Measurements from ENCODE around the gene EEF1AKMT1. TPM values are rescaled to one million over a fixed set of nuclear protein-coding genes. Genes with fewer than 3 reads are reported as not detected.

Gene EEF1AKMT1
- total and polyA plus RNA-seq, 2 donors (not counting 1 experiment from before 2014, with no cell fraction given), result 2.9 to 4.9 TPM

DNA sequence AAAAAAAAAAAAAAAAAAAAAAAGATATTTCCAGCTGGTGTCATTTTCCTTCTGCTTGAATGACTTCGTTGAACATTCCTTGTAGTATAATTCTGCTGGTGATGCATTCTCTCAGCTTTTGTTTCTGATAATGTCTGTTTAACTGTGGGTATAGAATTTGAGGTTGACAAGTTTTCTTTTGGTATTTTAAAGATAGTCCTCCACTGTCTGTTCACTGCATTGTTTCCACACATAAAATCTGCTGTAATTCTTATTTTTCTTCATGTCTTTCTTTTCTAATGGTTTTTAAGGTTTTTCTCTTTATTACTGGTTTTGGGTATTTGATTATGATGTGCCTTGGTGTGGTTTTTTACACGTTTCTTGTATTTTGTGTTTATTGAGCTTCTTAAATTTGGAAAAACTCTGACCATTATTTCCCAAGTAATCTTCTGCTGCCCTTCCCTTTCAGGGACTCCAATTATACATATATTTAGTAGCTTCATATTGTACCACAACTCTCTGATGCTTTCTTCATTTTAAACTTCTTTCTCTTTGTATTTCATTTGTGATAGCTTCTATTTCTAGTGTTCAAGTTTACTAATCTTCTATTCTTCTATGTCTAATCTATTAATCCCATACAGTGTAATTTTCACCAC lies 6.3 kb downstream of the EEF1AKMT1 start:
- H3K9me3 ChIP-seq (ENCODE audit: control extremely low read depth in 1 of 3, control insufficient read depth in 2 of 3, insufficient read depth in 1 of 3, low read length in 2 of 3), result peaks cover 6 to 12% (median 7%) of the 10 kb centered on the region in 3 donors
- H3K9ac ChIP-seq (ENCODE audit: low read length), result no peak overlapping the region
- Mint-ChIP-seq H3K4me3 (no peak overlapping the region), H3K9me3 (ENCODE audit: insufficient read depth) (peaks cover 8% of the 10 kb centered on the region), H3K27ac (no peak overlapping the region), H3K27me3 (no peaks in the 10 kb centered on the region), H3K4me1 (peaks cover 5% of the 10 kb centered on the region)
- no peak overlapping the region for H3K27ac ChIP-seq (ENCODE audit: low read length in 2 of 2)
- intact Hi-C loops (cut with micrococcal nuclease), result no loop called here
- H3K27me3 ChIP-seq (replicated peaks in 1 of 4; ENCODE audit: control extremely low read depth in 1 of 4, control insufficient read depth in 3 of 4, insufficient read depth in 4 of 4, low read length in 3 of 4), result no peaks in the 10 kb centered on the region
- H2AFZ ChIP-seq (ENCODE audit: insufficient read depth, low read depth, low read length, poor library complexity, severe bottlenecking), result no peak overlapping the region
- DNase-seq, result no peak
- ATAC-seq (ENCODE audit: low read depth), result no peak
- no peaks in the 10 kb centered on the region for H4K20me1 ChIP-seq (ENCODE audit: control insufficient read depth, insufficient read depth, low read length, poor library complexity, severe bottlenecking)
- ChIA-PET POLR2A (no interaction called here), CTCF (no interaction called here)
- peaks cover 0 to 1% of the 10 kb centered on the region in 2 experiments for H3K36me3 ChIP-seq (replicated peaks in 1 of 2; ENCODE audit: control extremely low read depth in 1 of 2, control insufficient read depth in 1 of 2, extremely low read depth in 1 of 2, insufficient read depth in 2 of 2, low read length in 1 of 2)
- H3K79me2 ChIP-seq (ENCODE audit: control insufficient read depth, insufficient read depth, low read length), result peaks cover 18% of the 10 kb centered on the region
- no CpG with 5 or more reads among the region's 2 CpGs for WGBS (ENCODE audit: insufficient coverage)
- TF ChIP-seq, protein P1, sequence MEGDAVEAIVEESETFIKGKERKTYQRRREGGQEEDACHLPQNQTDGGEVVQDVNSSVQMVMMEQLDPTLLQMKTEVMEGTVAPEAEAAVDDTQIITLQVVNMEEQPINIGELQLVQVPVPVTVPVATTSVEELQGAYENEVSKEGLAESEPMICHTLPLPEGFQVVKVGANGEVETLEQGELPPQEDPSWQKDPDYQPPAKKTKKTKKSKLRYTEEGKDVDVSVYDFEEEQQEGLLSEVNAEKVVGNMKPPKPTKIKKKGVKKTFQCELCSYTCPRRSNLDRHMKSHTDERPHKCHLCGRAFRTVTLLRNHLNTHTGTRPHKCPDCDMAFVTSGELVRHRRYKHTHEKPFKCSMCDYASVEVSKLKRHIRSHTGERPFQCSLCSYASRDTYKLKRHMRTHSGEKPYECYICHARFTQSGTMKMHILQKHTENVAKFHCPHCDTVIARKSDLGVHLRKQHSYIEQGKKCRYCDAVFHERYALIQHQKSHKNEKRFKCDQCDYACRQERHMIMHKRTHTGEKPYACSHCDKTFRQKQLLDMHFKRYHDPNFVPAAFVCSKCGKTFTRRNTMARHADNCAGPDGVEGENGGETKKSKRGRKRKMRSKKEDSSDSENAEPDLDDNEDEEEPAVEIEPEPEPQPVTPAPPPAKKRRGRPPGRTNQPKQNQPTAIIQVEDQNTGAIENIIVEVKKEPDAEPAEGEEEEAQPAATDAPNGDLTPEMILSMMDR (IDR thresholded peaks at IDR 0.05), result no peak
- no peak for TF ChIP-seq EZH2 (IDR thresholded peaks at IDR 0.05; ENCODE audit: borderline replicate concordance, insufficient read depth, low read depth, low read length, poor library complexity, severe bottlenecking)
- no peak overlapping the region for H3K4me3 ChIP-seq (ENCODE audit: control extremely low read depth in 1 of 5, extremely low read depth in 1 of 5, insufficient read depth in 1 of 5, low read depth in 2 of 5, low read length in 4 of 5)
- no peak overlapping the region for H3K4me2 ChIP-seq (replicated peaks; ENCODE audit: low read depth, low read length, poor library complexity, severe bottlenecking)
- peaks cover 2 to 3% of the 10 kb centered on the region in 2 donors for H3K4me1 ChIP-seq (ENCODE audit: control insufficient read depth in 2 of 2, insufficient read depth in 2 of 2, low read length in 2 of 2)

DNA sequence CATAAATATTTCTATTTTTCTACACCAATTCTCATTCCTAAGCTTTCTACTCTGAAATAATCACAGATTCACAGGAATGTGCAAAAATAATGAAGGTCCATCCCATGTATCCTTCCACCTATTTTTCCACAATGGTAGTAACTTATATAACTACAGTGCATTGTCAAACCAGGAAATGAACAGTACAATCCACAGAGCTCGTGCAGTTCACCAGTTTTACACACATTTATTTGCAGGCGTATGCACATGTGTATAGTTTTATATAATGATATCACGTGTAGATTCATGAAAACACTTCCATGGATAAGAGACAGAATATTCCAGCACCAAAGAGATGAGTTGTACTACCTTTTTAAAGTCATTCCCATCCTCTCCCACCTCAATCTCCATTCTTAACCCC lies 12.9 kb downstream of the EEF1AKMT1 start:
- Mint-ChIP-seq H3K27ac (no peak overlapping the region), H3K4me1 (no peaks in the 10 kb centered on the region), H3K9me3 (ENCODE audit: insufficient read depth) (no peaks in the 10 kb centered on the region), H3K27me3 (no peaks in the 10 kb centered on the region), H3K4me3 (no peak overlapping the region)
- Histone ChIP-seq H3K27me3 (replicated peaks in 1 of 4; ENCODE audit: control extremely low read depth in 1 of 4, control insufficient read depth in 3 of 4, insufficient read depth in 4 of 4, low read length in 3 of 4) (no peaks in the 10 kb centered on the region), H3K27ac (ENCODE audit: low read length in 2 of 2) (no peak overlapping the region), H3K9ac (ENCODE audit: low read length) (no peak overlapping the region), H3K4me1 (ENCODE audit: control insufficient read depth in 2 of 2, insufficient read depth in 2 of 2, low read length in 2 of 2) (no peaks in the 10 kb centered on the region), H4K20me1 (ENCODE audit: control insufficient read depth, insufficient read depth, low read length, poor library complexity, severe bottlenecking) (no peaks in the 10 kb centered on the region), H3K79me2 (ENCODE audit: control insufficient read depth, insufficient read depth, low read length) (no peaks in the 10 kb centered on the region), H3K4me3 (ENCODE audit: control extremely low read depth in 1 of 5, extremely low read depth in 1 of 5, insufficient read depth in 1 of 5, low read depth in 2 of 5, low read length in 4 of 5) (no peak overlapping the region), H3K9me3 (ENCODE audit: control extremely low read depth in 1 of 3, control insufficient read depth in 2 of 3, insufficient read depth in 1 of 3, low read length in 2 of 3) (peaks cover 0 to 5% (median 5%) of the 10 kb centered on the region in 3 donors), H3K4me2 (replicated peaks; ENCODE audit: low read depth, low read length, poor library complexity, severe bottlenecking) (no peak overlapping the region), H3K36me3 (replicated peaks in 1 of 2; ENCODE audit: control extremely low read depth in 1 of 2, control insufficient read depth in 1 of 2, extremely low read depth in 1 of 2, insufficient read depth in 2 of 2, low read length in 1 of 2) (peaks cover 0 to 3% of the 10 kb centered on the region in 2 experiments), H2AFZ (ENCODE audit: insufficient read depth, low read depth, low read length, poor library complexity, severe bottlenecking) (no peak overlapping the region)
- POLR2A ChIA-PET, result no interaction called here
- no CpG with 5 or more reads among the region's 3 CpGs for WGBS (ENCODE audit: insufficient coverage)
- no peak for DNase-seq
- CTCF ChIA-PET, result interaction anchor here (0.8 kb wide), 1 partner anchor 37 kb away, joined by 3 read pairs; no protein-coding TSS in a partner anchor
- intact Hi-C loops (cut with micrococcal nuclease), result no loop called here
- no peak for ATAC-seq (ENCODE audit: low read depth)
- TF ChIP-seq EZH2 (IDR thresholded peaks at IDR 0.05; ENCODE audit: borderline replicate concordance, insufficient read depth, low read depth, low read length, poor library complexity, severe bottlenecking), result no peak
- TF ChIP-seq, protein P1 (IDR thresholded peaks at IDR 0.05), result no peak

All from B cell (primary cell).